GM23338 (cell line): Measurements from ENCODE around the gene BDH1. TPM values are rescaled to one million over a fixed set of nuclear protein-coding genes. Genes with fewer than 3 reads are reported as not detected.

Source experiments
- ATAC-seq: fragments of 200-7000 bp; cut with Tn5 transposase; 3 replicates; pipeline ENCODE4 v1.9.1; 2020
- DNase-seq: peaks from one replicate; pipeline ENCODE4 v3.0.0-alpha.2; 2015; ENCODE audit warnings: low spot score
- H2AFZ ChIP-seq: fragments of 200-600 bp; sonication (generic); 2 replicates; pipeline ENCODE4 v1.8.0; 2016; ENCODE audit warnings: antibody characterized with exemption, mild to moderate bottlenecking, moderate library complexity
- H3F3A ChIP-seq: fragments of 200-600 bp; sonication (generic); replicated peaks from 2 replicates; pipeline ENCODE4 v1.8.0; 2017; ENCODE audit warnings: antibody characterized with exemption, mixed run types, low read depth
- H3K27ac ChIP-seq: fragments of 200-600 bp; sonication (generic); 2 replicates; pipeline ENCODE4 v1.6.1; 2016; ENCODE audit warnings: low read depth
- H3K27me3 ChIP-seq: fragments of 200-600 bp; sonication (generic); 2 replicates; pipeline ENCODE4 v1.8.0; 2016; ENCODE audit warnings: mild to moderate bottlenecking, mixed run types, moderate library complexity; ENCODE audit not compliant: insufficient read depth
- H3K36me3 ChIP-seq: fragments of 200-600 bp; sonication (generic); 2 replicates; pipeline ENCODE4 v1.8.0; 2016; ENCODE audit warnings: mild to moderate bottlenecking; ENCODE audit not compliant: insufficient read depth
- H3K4me1 ChIP-seq: fragments of 200-600 bp; sonication (generic); 2 replicates; pipeline ENCODE4 v1.8.0; 2016; ENCODE audit warnings: mild to moderate bottlenecking, moderate library complexity; ENCODE audit not compliant: insufficient read depth
- H3K4me2 ChIP-seq: fragments of 200-600 bp; sonication (generic); 2 replicates; pipeline ENCODE4 v1.7.1; 2017; ENCODE audit warnings: mixed run types
- H3K4me3 ChIP-seq: fragments of 200-600 bp; sonication (generic); 2 replicates; pipeline ENCODE4 v1.6.1; 2016; ENCODE audit warnings: mixed run types
- H3K79me2 ChIP-seq: fragments of 200-600 bp; sonication (generic); replicated peaks from 2 replicates; pipeline ENCODE4 v1.8.0; 2017; ENCODE audit warnings: mild to moderate bottlenecking; ENCODE audit not compliant: insufficient read depth
- H3K9me2 ChIP-seq: fragments of 200-600 bp; sonication (generic); 2 replicates; pipeline ENCODE4 v1.8.0; 2017; ENCODE audit not compliant: insufficient read depth
- H4K20me1 ChIP-seq: fragments of 200-600 bp; sonication (generic); replicated peaks from 2 replicates; pipeline ENCODE4 v1.8.0; 2017; ENCODE audit warnings: mild to moderate bottlenecking; ENCODE audit not compliant: insufficient read depth
- H3K27ac Mint-ChIP-seq: 2 replicates; pipeline ENCODE4 v1.8.0; 2020; ENCODE audit warnings: inconsistent platforms, mild to moderate bottlenecking, moderate library complexity, mixed read lengths
- H3K27me3 Mint-ChIP-seq: 3 replicates; pipeline ENCODE4 v1.8.0; 2022; ENCODE audit warnings: low read depth, mild to moderate bottlenecking, moderate library complexity, mixed read lengths, inconsistent platforms; ENCODE audit not compliant: insufficient read depth, poor library complexity
- H3K36me3 Mint-ChIP-seq: 3 replicates; pipeline ENCODE4 v1.8.0; 2021; ENCODE audit warnings: low read depth, mild to moderate bottlenecking, inconsistent platforms, moderate library complexity, mixed read lengths
- H3K4me1 Mint-ChIP-seq: 3 replicates; pipeline ENCODE4 v1.8.0; 2020; ENCODE audit warnings: mild to moderate bottlenecking, inconsistent platforms, mixed read lengths
- H3K4me3 Mint-ChIP-seq: 3 replicates; pipeline ENCODE4 v1.8.0; 2021; ENCODE audit warnings: moderate library complexity, mild to moderate bottlenecking, inconsistent platforms, mixed read lengths
- H3K9me3 Mint-ChIP-seq: 3 replicates; pipeline ENCODE4 v1.8.0; 2020; ENCODE audit warnings: moderate library complexity, mild to moderate bottlenecking, inconsistent platforms, mixed read lengths
- CTCF ChIP-seq, 2 experiments: fragments of 200-600 bp in 1 of 2; sonication (generic) in 1 of 2; conservative IDR thresholded peaks; 2 replicates each; pipeline versions ENCODE4 v1.5.1 to v1.6.1; 2016 to 2017; ENCODE audit warnings: antibody characterized with exemption in 2 of 2, low read depth in 2 of 2, mild to moderate bottlenecking in 2 of 2, moderate library complexity in 1 of 2
- ETS1 ChIP-seq: IDR thresholded peaks from 2 replicates; pipeline ENCODE4 v1.6.1; 2016; ENCODE audit warnings: antibody characterized with exemption
- EZH2phosphoT487 ChIP-seq: fragments of 200-600 bp; sonication (generic); IDR thresholded peaks from one replicate; pipeline ENCODE4 v1.8.1; 2018; ENCODE audit warnings: antibody characterized with exemption; ENCODE audit not compliant: unreplicated experiment
- JUNB ChIP-seq: IDR thresholded peaks from one replicate; pipeline ENCODE4 v1.6.1; 2016; ENCODE audit warnings: antibody characterized with exemption; ENCODE audit not compliant: unreplicated experiment
- POLR2AphosphoS5 ChIP-seq: IDR thresholded peaks from 2 replicates; pipeline ENCODE4 v1.6.1; 2016; ENCODE audit warnings: antibody characterized with exemption, low read depth
- ZNF114 ChIP-seq: fragments of 250-450 bp; sonication (Bioruptor Pico); IDR thresholded peaks from 2 replicates; pipeline ENCODE4 v1.5.0; 2020; ENCODE audit warnings: mild to moderate bottlenecking, moderate library complexity
- ZNF331 ChIP-seq: fragments of 250-450 bp; sonication (Bioruptor Pico); IDR thresholded peaks from 2 replicates; pipeline ENCODE4 v1.5.0; 2020; ENCODE audit warnings: low read depth, mild to moderate bottlenecking, moderate library complexity
- polyA plus RNA-seq: library from polyadenylated mRNA; unstranded; fragments of >200 nt; fragmentation: Nextera tagmentation; extraction: Ambion mirVana; gene quantifications from 2 replicates; pipeline ENCODE4 v1.2.1, GENCODE V29; 2016
- total RNA-seq: library from RNA; depleted of rRNA; stranded (reverse); fragments of >200 nt; shearing (Covaris generic); gene quantifications from 2 replicates; pipeline ENCODE4 v1.2.3, GENCODE V29; 2014
- TF ChIP-seq, protein P1 (sequence below): IDR thresholded peaks from one replicate; pipeline ENCODE4 v1.6.1; 2018; ENCODE audit warnings: antibody characterized with exemption; ENCODE audit not compliant: unreplicated experiment

Gene BDH1
- total and polyA plus RNA-seq, 2 experiments from 2014 or later = 18.1 to 19.3 TPM

GRCh38 chr3:197503652-197504051 lies 52.1 kb downstream of the BDH1 start (continued):
- TF ChIP-seq ETS1 (no peak), JUNB (no peak), EZH2phosphoT487 (no peak), ZNF331 (no peak), POLR2AphosphoS5 (no peak), ZNF114 (CRISPR knock-in tag) (no peak)
- TF ChIP-seq, protein P1, sequence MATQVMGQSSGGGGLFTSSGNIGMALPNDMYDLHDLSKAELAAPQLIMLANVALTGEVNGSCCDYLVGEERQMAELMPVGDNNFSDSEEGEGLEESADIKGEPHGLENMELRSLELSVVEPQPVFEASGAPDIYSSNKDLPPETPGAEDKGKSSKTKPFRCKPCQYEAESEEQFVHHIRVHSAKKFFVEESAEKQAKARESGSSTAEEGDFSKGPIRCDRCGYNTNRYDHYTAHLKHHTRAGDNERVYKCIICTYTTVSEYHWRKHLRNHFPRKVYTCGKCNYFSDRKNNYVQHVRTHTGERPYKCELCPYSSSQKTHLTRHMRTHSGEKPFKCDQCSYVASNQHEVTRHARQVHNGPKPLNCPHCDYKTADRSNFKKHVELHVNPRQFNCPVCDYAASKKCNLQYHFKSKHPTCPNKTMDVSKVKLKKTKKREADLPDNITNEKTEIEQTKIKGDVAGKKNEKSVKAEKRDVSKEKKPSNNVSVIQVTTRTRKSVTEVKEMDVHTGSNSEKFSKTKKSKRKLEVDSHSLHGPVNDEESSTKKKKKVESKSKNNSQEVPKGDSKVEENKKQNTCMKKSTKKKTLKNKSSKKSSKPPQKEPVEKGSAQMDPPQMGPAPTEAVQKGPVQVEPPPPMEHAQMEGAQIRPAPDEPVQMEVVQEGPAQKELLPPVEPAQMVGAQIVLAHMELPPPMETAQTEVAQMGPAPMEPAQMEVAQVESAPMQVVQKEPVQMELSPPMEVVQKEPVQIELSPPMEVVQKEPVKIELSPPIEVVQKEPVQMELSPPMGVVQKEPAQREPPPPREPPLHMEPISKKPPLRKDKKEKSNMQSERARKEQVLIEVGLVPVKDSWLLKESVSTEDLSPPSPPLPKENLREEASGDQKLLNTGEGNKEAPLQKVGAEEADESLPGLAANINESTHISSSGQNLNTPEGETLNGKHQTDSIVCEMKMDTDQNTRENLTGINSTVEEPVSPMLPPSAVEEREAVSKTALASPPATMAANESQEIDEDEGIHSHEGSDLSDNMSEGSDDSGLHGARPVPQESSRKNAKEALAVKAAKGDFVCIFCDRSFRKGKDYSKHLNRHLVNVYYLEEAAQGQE = no peak

DNA sequence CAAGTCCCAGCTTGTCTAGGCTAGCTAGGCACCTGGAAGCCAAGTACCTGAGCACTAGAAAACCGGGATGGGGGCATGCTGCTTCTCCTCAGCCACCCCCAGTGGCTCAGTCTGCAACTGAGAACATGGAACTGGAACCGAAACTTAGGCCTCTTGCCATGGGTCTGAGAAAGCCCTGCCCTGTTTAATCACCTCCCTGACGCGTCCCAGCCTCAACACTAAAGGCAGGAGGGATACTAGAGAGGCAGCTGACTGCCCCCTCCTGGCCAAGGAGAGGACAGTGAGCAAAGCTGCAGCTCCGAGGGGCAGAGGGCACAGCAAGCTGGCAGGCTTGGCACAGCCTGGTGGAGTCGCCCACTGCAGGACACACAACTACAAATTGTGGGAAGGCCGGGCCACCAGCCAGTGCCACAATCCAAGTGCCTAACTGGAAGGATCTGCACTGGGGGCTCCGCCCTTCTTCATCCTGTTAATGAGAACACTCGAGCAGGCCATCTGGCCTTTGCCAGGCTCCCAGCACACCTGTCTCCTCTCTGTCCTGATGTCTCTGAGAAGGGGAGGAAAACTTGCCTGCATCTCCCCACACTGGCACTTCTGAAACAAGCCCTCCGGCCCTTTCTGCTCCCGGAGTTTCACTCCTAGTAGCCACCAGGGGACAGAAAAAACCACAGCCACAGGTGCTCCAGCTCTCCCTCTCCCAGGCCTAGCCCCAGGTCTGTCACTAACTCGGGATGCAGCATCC lies 53.7 kb downstream of the BDH1 start:
- no peaks in the 10 kb centered on the region for H3K79me2 ChIP-seq
- H3K27me3 ChIP-seq = no peaks in the 10 kb centered on the region
- no peak overlapping the region for H3K27ac Mint-ChIP-seq
- TF ChIP-seq ETS1 = no peak
- peak; percentile 84 to 99 for TF ChIP-seq CTCF (conservative IDR thresholded peaks at IDR 0.05; ENCODE audit: low read depth in 2 of 2)
- H2AFZ ChIP-seq = peak overlapping the region; percentile 87
- DNase-seq (peak; percentile 90), ATAC-seq (peak; percentile 95)
- no peaks in the 10 kb centered on the region for H3K4me1 ChIP-seq
- no peak overlapping the region for H3K4me3 ChIP-seq
- H3K36me3 ChIP-seq = no peaks in the 10 kb centered on the region
- no peaks in the 10 kb centered on the region for H4K20me1 ChIP-seq
- H3K4me3 Mint-ChIP-seq = no peak overlapping the region
- no peak overlapping the region for H3K27ac ChIP-seq
- no peaks in the 10 kb centered on the region; the same call in 2 of the 3 replicates for H3K4me1 Mint-ChIP-seq
- no peak overlapping the region for H3K4me2 ChIP-seq
- H3F3A ChIP-seq = 0 out of 2 replicates have a peak, but pooled peaks cover 4% of the 10 kb centered on the region
- H3K36me3 Mint-ChIP-seq = peaks cover 8% of the 10 kb centered on the region
- H3K9me3 Mint-ChIP-seq = peaks cover 15% of the 10 kb centered on the region
- H3K27me3 Mint-ChIP-seq = peaks cover 6% of the 10 kb centered on the region
- no peaks in the 10 kb centered on the region for H3K9me2 ChIP-seq
